HG02884 (cell line): ENCODE results near the gene KRTAP5-1.

ENCODE experiments used
- ATAC-seq: cut with Tn5 transposase; IDR thresholded peaks from one replicate; pipeline ENCODE4 v1.9.1; 2021; ENCODE audit warnings: mild to moderate bottlenecking, moderate library complexity; ENCODE audit not compliant: unreplicated experiment

KRTAP5-1 gene

DNA sequence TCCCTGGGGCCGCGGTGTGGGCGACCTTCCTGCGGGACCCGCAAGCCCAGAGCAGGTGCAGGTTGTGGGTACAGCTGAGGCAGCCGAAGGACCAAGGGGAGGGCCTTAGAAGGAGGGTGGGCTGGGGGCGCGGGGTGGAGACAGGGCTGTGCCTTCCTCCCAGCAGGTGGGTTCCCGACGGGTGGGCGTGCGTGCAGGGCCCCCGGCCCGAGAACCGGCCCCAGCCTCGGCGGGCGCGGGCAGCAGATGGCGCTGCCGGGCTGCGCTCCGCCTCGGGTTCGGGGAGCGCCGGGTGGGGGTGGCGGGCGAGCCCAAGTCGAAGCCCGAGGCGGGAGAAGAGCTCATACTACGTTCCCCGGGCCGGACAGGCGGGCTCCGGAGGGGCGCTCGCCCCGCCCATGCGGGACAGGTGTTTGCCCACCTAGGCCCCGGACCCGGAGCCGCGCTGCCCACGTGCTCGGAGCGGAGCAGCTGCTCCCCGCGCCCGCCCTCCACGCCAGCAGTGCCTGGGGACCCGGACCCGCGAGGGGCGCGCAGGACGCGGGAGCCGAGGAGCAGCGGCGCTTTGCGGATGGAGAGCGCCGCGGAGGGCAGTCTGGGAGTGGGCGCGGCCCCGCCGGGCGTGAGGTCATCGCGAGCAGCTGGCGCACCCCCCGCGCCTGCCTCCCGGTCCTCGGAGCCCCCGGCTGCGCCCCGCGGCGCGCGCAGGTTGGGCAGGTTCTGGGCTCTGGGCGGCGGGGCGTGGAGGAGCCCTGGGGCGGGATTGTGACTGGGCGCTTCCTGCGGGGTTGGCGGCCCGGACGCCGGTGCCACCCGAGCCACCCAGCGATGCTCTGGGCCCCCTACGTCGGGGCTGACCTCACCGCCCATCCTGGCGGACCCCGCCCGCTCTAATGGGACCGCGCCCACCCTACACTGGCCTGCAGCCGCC, 38.3 kb downstream of the KRTAP5-1 start:
- no peak for ATAC-seq

DNA sequence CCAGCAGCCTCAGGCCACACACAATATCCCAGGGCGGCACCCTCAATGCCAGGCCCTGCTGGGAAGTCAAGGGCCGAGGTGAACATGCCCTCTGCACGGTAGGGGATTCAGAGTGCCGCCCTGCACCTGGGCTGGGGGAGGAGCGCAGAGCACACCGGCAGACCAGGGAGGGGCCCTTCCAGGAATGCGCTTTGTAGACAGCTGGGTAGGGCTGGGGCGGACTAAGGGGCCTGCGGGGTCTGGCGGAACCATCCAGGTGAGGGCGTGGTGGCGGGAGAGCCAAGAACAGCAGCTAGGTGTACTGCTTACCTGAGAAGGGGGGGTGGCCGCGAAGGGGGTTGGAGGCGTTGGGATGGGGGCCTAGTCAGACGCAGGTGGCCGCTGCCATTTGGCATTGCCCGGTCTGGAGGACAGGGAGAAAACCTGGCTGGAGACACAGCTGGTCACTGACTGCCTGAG, 39.0 kb downstream of the KRTAP5-1 start:
- ATAC-seq = no peak

DNA sequence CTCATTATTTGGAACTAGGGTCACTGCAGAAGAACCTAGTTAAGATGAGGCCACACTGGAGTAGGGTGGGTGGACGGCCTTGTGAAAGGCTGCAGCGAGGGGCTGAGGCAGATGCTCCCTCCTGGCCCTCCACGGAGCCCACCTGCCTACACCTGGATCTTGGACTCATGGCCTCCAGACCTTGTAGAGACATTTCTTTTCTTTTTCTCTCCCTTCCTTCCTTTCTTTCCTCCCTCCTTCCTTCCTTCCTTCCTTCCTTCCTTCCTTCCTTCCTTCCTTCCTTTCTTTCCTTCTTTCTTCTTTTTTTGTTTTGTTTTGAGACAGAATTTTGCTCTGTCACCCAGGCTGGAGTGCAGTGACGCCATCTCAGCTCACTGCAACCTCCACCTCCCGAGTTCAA, 39.7 kb downstream of the KRTAP5-1 start:
- ATAC-seq = no peak

DNA sequence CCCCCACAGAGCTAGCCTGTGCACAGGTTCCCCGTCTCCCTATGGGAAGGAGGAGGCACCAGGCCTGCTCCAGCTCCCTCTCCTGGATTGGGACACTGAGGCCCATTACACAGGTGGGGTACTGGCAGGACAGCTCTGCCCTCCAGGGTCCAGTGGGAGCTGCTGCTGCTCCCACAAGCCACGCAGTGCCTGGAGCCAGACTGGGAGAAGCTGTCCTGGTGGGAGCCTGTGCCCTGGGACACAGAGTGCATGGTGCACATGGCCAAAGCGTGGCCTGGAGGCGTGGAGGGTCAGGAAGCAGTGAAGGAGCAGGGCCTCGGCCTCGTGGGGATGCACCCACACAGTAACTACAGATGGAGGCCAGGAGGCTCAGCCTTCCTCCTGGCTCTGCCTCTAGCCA, 40.5 kb downstream of the KRTAP5-1 start:
- ATAC-seq = no peak

DNA sequence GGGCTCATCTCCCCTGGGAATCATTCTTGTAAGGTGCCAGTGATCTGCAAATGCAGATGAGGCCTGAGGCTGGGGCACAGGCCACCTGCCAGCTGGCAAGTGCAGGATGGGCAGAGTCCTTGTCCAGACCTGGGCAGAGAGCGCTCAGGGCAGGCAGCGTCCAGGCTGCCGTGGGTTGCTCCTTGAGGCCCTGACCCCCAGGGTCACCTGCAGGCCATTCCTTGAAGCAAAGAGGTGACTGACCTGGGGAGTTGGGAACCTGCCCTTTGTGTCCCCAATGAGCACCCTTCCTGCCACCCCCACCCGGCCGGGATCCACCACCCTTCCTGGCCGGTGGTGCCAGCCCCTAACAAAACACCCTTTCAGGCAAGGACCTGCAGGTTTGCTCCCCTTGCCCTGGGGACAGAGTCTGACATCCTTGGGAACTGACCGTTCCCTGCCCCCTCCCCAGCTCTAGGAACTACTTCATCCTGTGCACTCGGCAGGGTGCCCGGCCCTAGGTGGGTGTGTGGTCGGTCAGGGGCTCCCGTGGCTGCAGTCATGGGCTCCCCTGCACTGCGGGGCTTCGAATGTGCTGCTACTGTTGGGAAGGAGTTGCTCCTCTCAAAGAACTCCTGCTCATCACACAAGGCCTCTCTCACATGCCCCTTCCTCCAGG, 41.3 kb downstream of the KRTAP5-1 start:
- no peak for ATAC-seq

DNA sequence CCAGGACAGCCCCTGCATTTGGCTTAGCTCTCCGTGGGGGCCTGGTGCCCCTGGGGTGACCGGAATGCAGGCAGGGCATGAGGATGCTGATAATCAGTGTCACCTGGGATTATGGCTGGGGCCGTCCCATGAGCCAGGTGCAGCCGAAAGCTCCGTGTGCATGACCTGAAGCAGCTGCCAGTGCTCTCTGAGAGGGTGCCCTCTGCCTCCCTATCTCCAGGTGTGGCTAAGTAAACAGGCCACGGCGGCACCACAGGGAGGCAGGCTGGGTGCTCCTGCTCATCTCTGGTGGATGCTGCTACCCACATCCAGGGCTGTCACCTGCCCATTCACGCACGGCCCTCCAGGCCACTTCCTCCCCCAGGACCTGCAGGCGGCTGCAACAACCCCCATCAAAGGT, 42.8 kb downstream of the KRTAP5-1 start:
- no peak for ATAC-seq

DNA sequence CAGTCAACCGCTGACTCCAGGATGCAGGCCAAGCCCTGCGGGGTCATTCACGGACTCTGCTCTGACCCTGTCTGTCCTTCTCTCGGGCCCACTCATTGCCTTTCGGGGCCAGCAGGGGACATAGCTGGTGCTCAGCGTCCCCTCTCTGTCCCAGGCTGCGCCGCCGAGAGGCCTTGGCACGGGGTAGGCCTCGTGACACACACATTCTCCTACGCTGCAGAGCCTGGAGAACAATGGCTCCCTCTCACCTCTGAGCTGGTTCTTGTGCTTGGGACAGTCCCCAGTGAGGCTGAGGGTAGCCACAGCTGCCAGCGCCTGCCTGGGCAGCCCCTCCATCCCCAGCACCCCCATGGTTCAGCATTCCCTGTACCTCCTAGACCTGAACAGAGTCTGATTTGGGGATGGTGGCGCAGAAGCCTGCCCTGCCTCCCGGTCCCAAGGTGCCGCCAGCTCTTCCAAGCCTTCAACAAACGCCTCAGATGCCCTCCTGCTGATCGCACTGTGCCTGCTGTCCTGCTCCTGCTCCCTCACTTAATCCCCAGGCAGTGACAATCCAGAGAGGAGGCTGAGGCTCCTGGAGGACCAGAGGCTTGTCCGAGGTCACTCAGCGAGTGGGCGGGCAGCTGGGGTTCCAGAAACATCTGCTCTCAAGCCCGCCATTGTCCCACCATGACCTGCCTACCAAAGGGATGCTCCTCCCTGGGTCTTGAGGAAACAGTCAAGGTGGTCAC, 43.4 kb downstream of the KRTAP5-1 start:
- ATAC-seq = no peak

DNA sequence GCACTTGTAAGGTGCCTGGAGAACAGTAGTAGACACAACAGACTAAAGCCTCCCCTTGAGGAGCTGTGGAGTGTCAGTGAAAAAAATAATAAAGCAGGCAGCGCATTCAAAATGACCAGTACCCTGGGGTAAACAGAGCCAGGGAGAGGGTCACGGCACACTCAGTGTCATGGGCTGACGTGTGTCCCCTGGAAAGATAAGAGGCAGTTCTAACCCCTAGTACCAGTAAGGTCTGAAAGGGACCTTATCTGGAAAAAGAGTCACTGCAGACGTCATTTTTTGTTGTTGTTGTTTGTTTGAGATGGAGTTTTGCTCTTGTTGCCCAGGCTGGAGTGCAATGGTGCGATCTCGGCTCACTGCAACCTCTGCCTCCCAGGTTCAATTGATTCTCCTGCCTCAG, 45.0 kb downstream of the KRTAP5-1 start:
- no peak for ATAC-seq

DNA sequence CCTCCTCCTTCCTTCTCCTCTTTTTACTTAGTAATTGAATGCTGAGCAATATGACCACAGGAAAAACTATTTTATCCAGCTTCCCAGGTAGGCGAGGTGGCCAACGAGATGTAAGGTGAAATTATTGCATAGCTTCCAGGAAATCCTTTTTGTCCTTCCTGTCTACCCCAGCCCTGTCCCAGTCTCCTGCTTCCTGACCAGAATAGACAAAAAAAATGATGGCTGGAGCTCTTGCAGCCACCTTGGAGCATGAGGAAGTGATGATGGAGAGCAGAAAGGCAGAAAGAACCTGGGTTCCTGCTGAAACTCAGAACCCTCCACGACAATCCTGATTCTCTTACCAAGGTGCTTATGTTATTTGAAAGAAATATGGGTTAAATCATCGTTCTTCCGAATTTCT, 46.9 kb downstream of the KRTAP5-1 start:
- ATAC-seq = no peak

DNA sequence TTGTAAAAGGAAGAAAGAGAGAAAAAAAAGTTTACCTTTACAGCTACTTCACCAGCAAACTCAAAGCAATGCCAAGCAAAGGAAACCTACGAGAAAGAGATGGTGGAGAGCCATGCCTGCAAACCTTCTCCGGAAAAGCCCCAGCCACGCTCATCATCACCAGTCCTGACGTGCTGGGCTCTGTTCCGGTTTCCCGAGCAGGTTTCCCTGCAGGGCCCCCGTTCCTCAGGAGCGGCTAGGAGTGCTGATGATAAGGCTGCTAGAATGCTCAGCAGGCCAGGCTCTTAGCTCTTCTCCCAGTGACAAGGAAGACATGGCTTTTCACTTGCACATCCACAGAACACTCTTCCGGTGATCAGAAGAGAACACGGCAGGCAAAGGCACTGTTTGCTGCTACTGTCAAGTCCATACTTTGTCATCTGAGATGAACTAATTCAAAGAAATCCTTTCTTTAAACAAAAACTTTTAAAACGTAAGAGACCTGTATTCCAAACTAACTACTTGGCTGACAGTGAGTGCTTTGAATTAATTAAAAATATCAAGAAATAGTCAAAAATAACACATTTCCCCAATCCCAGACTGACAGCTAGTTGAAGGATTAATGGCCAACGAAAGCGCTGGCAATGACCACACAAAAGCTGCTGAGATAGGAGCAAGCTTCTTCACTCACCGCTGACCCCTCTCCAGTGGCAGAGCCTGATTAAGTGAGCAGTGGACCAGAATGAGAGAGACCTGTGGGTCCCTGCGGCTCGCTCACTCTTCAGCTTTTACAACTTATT, 48.8 kb downstream of the KRTAP5-1 start:
- ATAC-seq = no peak

DNA sequence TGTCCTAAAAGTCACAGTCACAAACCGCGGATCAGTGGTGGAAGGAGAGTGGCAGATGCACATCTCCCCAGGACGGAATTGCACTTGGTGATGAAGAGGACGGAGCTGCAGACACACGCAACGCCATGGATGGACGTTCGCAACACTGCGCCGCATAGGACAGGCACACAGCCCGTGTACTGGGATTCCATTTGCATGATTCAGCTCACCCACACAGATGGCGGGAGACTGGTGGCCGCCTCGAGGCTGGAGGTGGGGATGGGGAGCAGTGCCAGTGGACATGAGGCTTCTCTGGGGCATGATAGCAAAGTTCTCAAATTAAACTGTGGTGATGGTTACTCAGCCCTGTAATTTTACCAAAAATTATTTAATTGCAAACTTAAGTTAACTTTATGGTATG, 50.4 kb downstream of the KRTAP5-1 start:
- no peak for ATAC-seq
